Lower leg skin (tissue), 4 donors: ENCODE data around the gene FKBP1A. TPM values are rescaled to one million over a fixed set of nuclear protein-coding genes. Genes with fewer than 3 reads are reported as not detected.

ENCODE experiments used
- DNase-seq, 2 donors: peaks; one replicate each; pipeline ENCODE4 v3.0.0-alpha.2; 2019; ENCODE audit warnings: low spot score in 2 of 2
- H3K4me3 ChIP-seq: fragments of 200-600 bp; sonication (generic); 2 replicates; pipeline ENCODE4 v1.5.1; 2017; ENCODE audit warnings: mild to moderate bottlenecking, low read depth; ENCODE audit not compliant: poor library complexity, severe bottlenecking
- CTCF ChIP-seq, 3 donors: fragments of 450-650 bp; IDR thresholded peaks; one replicate each; pipeline ENCODE4 v1.5.1; 2016; ENCODE audit warnings: antibody characterized with exemption in 3 of 3, mild to moderate bottlenecking in 3 of 3, moderate library complexity in 2 of 3
- POLR2A ChIP-seq, 2 donors: fragments of 450-650 bp; IDR thresholded peaks; one replicate each; pipeline ENCODE4 v1.6.1; 2016 to 2017; ENCODE audit warnings: antibody characterized with exemption in 2 of 2, mild to moderate bottlenecking in 1 of 2, moderate library complexity in 1 of 2
- WGBS, 2 donors: methylation state at CpG; one replicate each; pipeline ENCODE4 v1.1.5; 2018; 5-methylcytosine and 5-hydroxymethylcytosine counted together
- intact Hi-C: fragments of 100-400 bp; cut with DNase I; formaldehyde crosslinking; loops from one replicate; pipeline ENCODE4 v1.15.0; 2023; ENCODE audit warnings: low total_unique reads
- total RNA-seq, 4 donors: library from RNA; depleted of rRNA; stranded (reverse); fragments of >200 nt; gene quantifications; one replicate each; pipeline ENCODE4 v1.1.0, GENCODE V29; 2016

The FKBP1A gene
- total RNA-seq, 4 donors from 2014 or later = 72.6 to 133 (median 87.5) TPM

- 58 to 69% methylated on average over 5 of the region's 5 CpGs for WGBS, 2 donors
- TF ChIP-seq CTCF (IDR thresholded peaks at IDR 0.05) (no peak), POLR2A (IDR thresholded peaks at IDR 0.05) (no peak)
- no peak overlapping the region for H3K4me3 ChIP-seq
- intact Hi-C loops = no loop called here
- no peak for DNase-seq
These were observed 15.4 kb downstream of the FKBP1A start for GRCh38 chr20:1377341-1377871.

GRCh38 chr20:1376408-1377270 lies 16.2 kb downstream of the FKBP1A start:
- no peak overlapping the region for H3K4me3 ChIP-seq
- intact Hi-C loops = no loop called here
- no peak for DNase-seq
- WGBS, 2 donors = 37 to 57% methylated on average over 7 of the region's 7 CpGs
- TF ChIP-seq POLR2A (IDR thresholded peaks at IDR 0.05) (no peak), CTCF (IDR thresholded peaks at IDR 0.05) (no peak)

- H3K4me3 ChIP-seq = no peak overlapping the region
These were observed 16.8 kb downstream of the FKBP1A start for GRCh38 chr20:1376007-1376406.

GRCh38 chr20:1375515-1375914 lies 17.3 kb downstream of the FKBP1A start:
- no peak for TF ChIP-seq CTCF (IDR thresholded peaks at IDR 0.05)
- no peak for TF ChIP-seq POLR2A (IDR thresholded peaks at IDR 0.05)
- no peak for DNase-seq
- intact Hi-C loops = no loop called here
- no peak overlapping the region for H3K4me3 ChIP-seq
- WGBS, 2 donors = 64 to 65% methylated on average over 8 of the region's 8 CpGs

More at GRCh38 chr20:1376007-1376406, 16.8 kb downstream of the FKBP1A start:
- no peak for TF ChIP-seq CTCF (IDR thresholded peaks at IDR 0.05)
- TF ChIP-seq POLR2A (IDR thresholded peaks at IDR 0.05) = no peak
- intact Hi-C loops = no loop called here
- WGBS, 2 donors = 70 to 87% methylated on average over 1 of the region's 1 CpG
- no peak for DNase-seq

GRCh38 chr20:1374246-1374645 lies 18.6 kb downstream of the FKBP1A start:
- intact Hi-C loops = no loop called here
- H3K4me3 ChIP-seq = no peak overlapping the region
- WGBS, 2 donors = 54% methylated on average over 2 of the region's 2 CpGs
- DNase-seq = no peak
- TF ChIP-seq POLR2A (IDR thresholded peaks at IDR 0.05) (no peak), CTCF (IDR thresholded peaks at IDR 0.05) (no peak)
